ENCODE results near the gene TMEM269. TPM values are rescaled to one million over a fixed set of nuclear protein-coding genes. Genes with fewer than 3 reads are reported as not detected.

TMEM269 gene
- total RNA-seq, 3 donors from 2014 or later = under 0.01 to 0.59 (median 0.16) TPM

DNA sequence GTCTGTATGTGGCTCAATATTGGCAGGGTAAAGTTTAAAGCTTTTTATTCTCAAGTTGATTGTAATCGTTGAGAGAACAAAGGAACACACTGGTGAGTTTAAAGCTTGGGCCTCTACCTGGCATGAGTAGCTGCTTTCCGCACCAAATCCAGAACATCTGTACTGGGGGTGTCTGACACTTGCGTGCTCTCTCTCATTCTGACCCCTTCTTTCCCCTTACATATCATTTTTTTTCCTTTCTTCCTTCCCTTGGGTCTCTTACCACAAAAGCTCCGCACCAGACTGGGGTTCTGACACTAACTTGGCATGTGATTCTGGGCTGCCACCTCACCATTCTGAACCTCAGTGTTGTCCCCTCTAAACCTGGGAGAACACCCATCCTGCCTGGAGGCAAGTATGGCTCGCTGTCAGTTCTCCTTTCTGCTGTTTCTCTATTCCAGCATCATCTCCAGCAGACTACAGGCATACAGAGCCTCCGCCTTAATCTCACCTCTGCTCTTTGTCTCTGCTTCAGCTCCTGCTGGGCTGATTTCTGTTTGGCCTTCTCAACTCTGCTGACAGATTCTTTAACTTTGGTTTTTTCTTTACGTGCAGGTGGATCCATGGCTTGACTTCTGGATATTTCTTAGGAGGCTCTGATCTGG lies 31.3 kb downstream of the TMEM269 start:
- TF ChIP-seq POLR2A (IDR thresholded peaks at IDR 0.05) (no peak), POLR2AphosphoS5 (IDR thresholded peaks at IDR 0.05) (no peak)
- TF ChIP-seq, protein P1, sequence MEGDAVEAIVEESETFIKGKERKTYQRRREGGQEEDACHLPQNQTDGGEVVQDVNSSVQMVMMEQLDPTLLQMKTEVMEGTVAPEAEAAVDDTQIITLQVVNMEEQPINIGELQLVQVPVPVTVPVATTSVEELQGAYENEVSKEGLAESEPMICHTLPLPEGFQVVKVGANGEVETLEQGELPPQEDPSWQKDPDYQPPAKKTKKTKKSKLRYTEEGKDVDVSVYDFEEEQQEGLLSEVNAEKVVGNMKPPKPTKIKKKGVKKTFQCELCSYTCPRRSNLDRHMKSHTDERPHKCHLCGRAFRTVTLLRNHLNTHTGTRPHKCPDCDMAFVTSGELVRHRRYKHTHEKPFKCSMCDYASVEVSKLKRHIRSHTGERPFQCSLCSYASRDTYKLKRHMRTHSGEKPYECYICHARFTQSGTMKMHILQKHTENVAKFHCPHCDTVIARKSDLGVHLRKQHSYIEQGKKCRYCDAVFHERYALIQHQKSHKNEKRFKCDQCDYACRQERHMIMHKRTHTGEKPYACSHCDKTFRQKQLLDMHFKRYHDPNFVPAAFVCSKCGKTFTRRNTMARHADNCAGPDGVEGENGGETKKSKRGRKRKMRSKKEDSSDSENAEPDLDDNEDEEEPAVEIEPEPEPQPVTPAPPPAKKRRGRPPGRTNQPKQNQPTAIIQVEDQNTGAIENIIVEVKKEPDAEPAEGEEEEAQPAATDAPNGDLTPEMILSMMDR (IDR thresholded peaks at IDR 0.05) = no peak
- intact Hi-C loops (cut with DNase I; ENCODE audit: low total_unique reads) = no loop called here
- peaks cover 0 to 7% of the 10 kb centered on the region in 2 donors for H3K4me1 ChIP-seq
- peak overlapping the region; percentile 92 to 98 for H3K27ac ChIP-seq
- no peaks in the 10 kb centered on the region for H3K9me3 ChIP-seq
- no peaks in the 10 kb centered on the region for H3K36me3 ChIP-seq
- peak overlapping the region; percentile 68 to 73 (median 69) for H3K4me3 ChIP-seq
- H3K27me3 ChIP-seq = no peaks in the 10 kb centered on the region
- DNase-seq (ENCODE audit: low spot score in 2 of 2) = no peak

DNA sequence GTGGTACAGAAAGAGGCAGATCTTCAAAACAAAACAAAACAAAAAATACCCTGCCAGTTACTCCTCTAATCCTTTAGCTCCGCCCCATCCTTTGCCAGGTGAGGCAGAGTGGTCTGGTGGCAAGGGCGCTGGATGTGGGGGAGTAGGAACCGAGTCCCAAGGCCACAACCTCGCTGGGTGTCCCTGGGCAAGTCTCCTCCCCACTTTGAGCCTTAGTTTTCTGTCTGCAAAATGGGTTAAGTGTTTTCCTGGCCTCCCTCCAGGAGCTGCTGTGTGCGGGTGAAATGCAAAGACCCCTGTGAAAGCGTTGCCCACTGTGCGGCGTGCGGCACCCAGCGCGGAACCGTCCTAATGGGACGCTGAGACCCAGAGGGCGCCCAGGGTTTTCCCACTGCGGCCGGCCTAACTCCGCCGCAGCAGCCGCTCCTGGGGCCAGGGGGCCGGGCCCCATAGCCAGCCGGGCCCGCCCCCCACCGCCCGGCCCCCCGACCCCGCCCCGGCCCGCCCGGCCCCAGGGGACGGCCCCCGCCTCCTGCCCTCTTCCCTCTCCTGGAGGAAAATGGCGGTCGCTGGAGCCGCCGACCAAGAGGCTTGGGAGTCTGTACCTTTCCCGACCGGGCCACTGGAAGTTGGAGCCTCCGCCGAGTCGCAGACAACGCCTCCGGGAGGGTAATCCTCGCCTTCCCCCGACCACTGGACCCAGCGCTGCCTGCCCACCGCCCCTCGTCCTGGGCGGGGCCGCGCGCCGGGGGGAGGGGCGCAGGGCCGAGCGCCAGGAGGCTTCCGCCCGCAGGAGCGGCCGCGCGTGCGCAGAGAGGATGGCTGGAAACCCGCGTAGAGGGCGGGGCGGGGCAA lies 32.0 kb downstream of the TMEM269 start, which contains the start of the genes ERMAP and SVBP:
Gene ERMAP (plus strand): TSS at position 538 of the 855 bp plus-strand sequence. CDS start 13,327 bp downstream, outside the sequence.
Gene SVBP (minus strand): TSS at position 813 of the 855 bp plus-strand sequence. CDS start 853 bp downstream, outside the sequence.
- no peaks in the 10 kb centered on the region for H3K27me3 ChIP-seq
- intact Hi-C loops (cut with DNase I; ENCODE audit: low total_unique reads) = no loop called here
- H3K4me1 ChIP-seq = peaks cover 0 to 7% of the 10 kb centered on the region in 2 donors

GRCh38 chr1:42817440-42817767 lies 32.6 kb downstream of the TMEM269 start:
- Histone ChIP-seq H3K4me3 (peak overlapping the region; percentile 68 to 73 (median 69)), H3K4me1 (peaks cover 0 to 7% of the 10 kb centered on the region in 2 donors), H3K36me3 (no peaks in the 10 kb centered on the region), H3K9me3 (no peaks in the 10 kb centered on the region), H3K27ac (peak overlapping the region; percentile 92 to 98), H3K27me3 (no peaks in the 10 kb centered on the region)
- intact Hi-C loops (cut with DNase I; ENCODE audit: low total_unique reads) = no loop called here
- no peak for TF ChIP-seq POLR2AphosphoS5 (IDR thresholded peaks at IDR 0.05)
- no peak for DNase-seq (ENCODE audit: low spot score in 2 of 2)

More for the DNA sequence above, 32.0 kb downstream of the TMEM269 start, which contains the start of the genes ERMAP and SVBP:
- TF ChIP-seq POLR2A (IDR thresholded peaks at IDR 0.05) = no peak
- TF ChIP-seq POLR2AphosphoS5 (IDR thresholded peaks at IDR 0.05) = peak; percentile 65 to 69 (median 69)
- Histone ChIP-seq H3K4me3 (peak within 1 kb of the TSS; percentile 68 to 73 (median 69)), H3K9me3 (no peaks in the 10 kb centered on the region), H3K36me3 (no peaks in the 10 kb centered on the region), H3K27ac (peak within 1 kb of the TSS; percentile 92 to 98)
- DNase-seq (ENCODE audit: low spot score in 2 of 2) = peak; percentile 81 to 92

GRCh38 chr1:42817976-42818375 lies 33.2 kb downstream of the TMEM269 start:
- Histone ChIP-seq H3K9me3 (no peaks in the 10 kb centered on the region), H3K27me3 (no peaks in the 10 kb centered on the region), H3K27ac (no peak overlapping the region), H3K4me3 (peak overlapping the region in 1 of 3 donors; percentile 68), H3K4me1 (peaks cover 0 to 7% of the 10 kb centered on the region in 2 donors), H3K36me3 (no peaks in the 10 kb centered on the region)
- TF ChIP-seq POLR2A (IDR thresholded peaks at IDR 0.05) (no peak), POLR2AphosphoS5 (IDR thresholded peaks at IDR 0.05) (no peak)
- TF ChIP-seq, protein P1 (IDR thresholded peaks at IDR 0.05) = no peak
- DNase-seq (ENCODE audit: low spot score in 2 of 2) = no peak
- intact Hi-C loops (cut with DNase I; ENCODE audit: low total_unique reads) = no loop called here

DNA sequence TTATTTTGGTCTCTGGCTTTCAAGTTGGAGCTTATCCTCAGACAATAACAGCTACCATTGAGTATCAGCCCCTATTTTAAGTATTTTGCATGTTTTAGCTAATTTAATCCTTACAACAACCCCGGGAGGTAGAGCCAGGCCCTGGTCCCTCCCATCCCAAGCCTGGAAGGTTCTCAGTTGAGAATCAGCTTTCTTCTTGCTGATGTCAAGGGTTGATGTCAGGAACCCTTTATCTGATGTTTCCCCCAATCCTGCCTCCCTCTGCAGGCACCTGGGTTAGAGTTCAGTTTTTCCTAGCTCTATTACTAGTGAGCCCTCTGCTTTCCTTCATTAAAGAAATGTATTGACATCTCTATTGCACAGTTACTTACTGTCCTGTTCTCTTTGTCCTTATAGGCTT lies 36.0 kb downstream of the TMEM269 start:
- intact Hi-C loops (cut with DNase I; ENCODE audit: low total_unique reads) = no loop called here
- Histone ChIP-seq H3K27ac (no peak overlapping the region), H3K27me3 (no peaks in the 10 kb centered on the region), H3K36me3 (no peaks in the 10 kb centered on the region), H3K4me3 (no peak overlapping the region), H3K9me3 (no peaks in the 10 kb centered on the region), H3K4me1 (peaks cover 0 to 6% of the 10 kb centered on the region in 2 donors)
- DNase-seq (ENCODE audit: low spot score in 2 of 2) = no peak
- TF ChIP-seq POLR2A (IDR thresholded peaks at IDR 0.05) (no peak), POLR2AphosphoS5 (IDR thresholded peaks at IDR 0.05) (no peak)
- TF ChIP-seq, protein P1 (IDR thresholded peaks at IDR 0.05) = no peak

All from breast epithelium (tissue), 4 donors.